HepG2 (cell line): ENCODE data around the gene CDCA5. TPM values are rescaled to one million over a fixed set of nuclear protein-coding genes. Genes with fewer than 3 reads are reported as not detected.

Source experiments
- ARNT2 ChIP-seq: sonication (generic); formaldehyde crosslinking; IDR thresholded peaks from 2 replicates; pipeline ENCODE4 v1.8.0; 2022; ENCODE audit warnings: mild to moderate bottlenecking, low read depth, missing genetic modification reagents, moderate library complexity
- ATAD3A ChIP-seq: sonication (generic); formaldehyde crosslinking; IDR thresholded peaks from 2 replicates; pipeline ENCODE4 v1.4.0; 2020; ENCODE audit warnings: missing genetic modification reagents
- ISX ChIP-seq: sonication (generic); formaldehyde crosslinking; conservative IDR thresholded peaks from 2 replicates; pipeline ENCODE4 v1.5.0; 2020; ENCODE audit warnings: missing genetic modification reagents
- MAZ ChIP-seq, 2 experiments: sonication (generic) in 1 of 2; formaldehyde crosslinking in 1 of 2; IDR thresholded peaks; 2 replicates each; pipeline versions ENCODE4 v1.5.0 to v1.6.1; 2012 to 2020; ENCODE audit warnings: low read depth in 2 of 2, mild to moderate bottlenecking in 2 of 2, borderline replicate concordance in 1 of 2, improper control_type of control experiment in 1 of 2, low read length in 1 of 2, missing genetic modification reagents in 1 of 2, moderate library complexity in 1 of 2
- MED8 ChIP-seq: sonication (generic); formaldehyde crosslinking; IDR thresholded peaks from 2 replicates; pipeline ENCODE4 v1.8.1; 2023; ENCODE audit warnings: mild to moderate bottlenecking, missing genetic modification reagents; ENCODE audit not compliant: insufficient replicate concordance
- NR1H2 ChIP-seq: sonication (generic); formaldehyde crosslinking; IDR thresholded peaks from 2 replicates; pipeline ENCODE4 v1.8.1; 2022; ENCODE audit warnings: low read depth, missing genetic modification reagents, borderline replicate concordance
- REXO4 ChIP-seq: sonication (generic); formaldehyde crosslinking; IDR thresholded peaks from 2 replicates; pipeline ENCODE4 v1.8.0; 2022; ENCODE audit warnings: missing genetic modification reagents, mild to moderate bottlenecking, borderline replicate concordance
- SRSF1 ChIP-seq: fragments of 200-400 bp; formaldehyde crosslinking; optimal IDR thresholded peaks from 2 replicates; pipeline ENCODE3; 2017; ENCODE audit warnings: mild to moderate bottlenecking, low read depth, low read length, moderate library complexity
- ZBTB42 ChIP-seq: sonication (generic); formaldehyde crosslinking; IDR thresholded peaks from 2 replicates; pipeline ENCODE4 v1.5.0; 2020; ENCODE audit warnings: mild to moderate bottlenecking, missing genetic modification reagents
- ZNF468 ChIP-seq: sonication (generic); formaldehyde crosslinking; IDR thresholded peaks from 2 replicates; pipeline ENCODE4 v1.8.0; 2022; ENCODE audit warnings: mild to moderate bottlenecking, moderate library complexity, missing genetic modification reagents
- ZNF496 ChIP-seq: sonication (generic); formaldehyde crosslinking; IDR thresholded peaks from 2 replicates; pipeline ENCODE4 v1.8.1; 2023; ENCODE audit warnings: mild to moderate bottlenecking, moderate library complexity, missing genetic modification reagents; ENCODE audit not compliant: insufficient replicate concordance
- ZNF558 ChIP-seq: sonication (generic); formaldehyde crosslinking; IDR thresholded peaks from 2 replicates; pipeline ENCODE4 v1.9.0; 2022; ENCODE audit warnings: mild to moderate bottlenecking, missing genetic modification reagents, borderline replicate concordance
- ZNF746 ChIP-seq: sonication (generic); formaldehyde crosslinking; IDR thresholded peaks from 2 replicates; pipeline ENCODE4 v1.8.0; 2022; ENCODE audit warnings: mild to moderate bottlenecking, missing genetic modification reagents
- ZNF883 ChIP-seq: sonication (generic); formaldehyde crosslinking; IDR thresholded peaks from 2 replicates; pipeline ENCODE4 v1.5.1; 2020; ENCODE audit warnings: mild to moderate bottlenecking, missing genetic modification reagents; ENCODE audit errors: not compliant biosample characterization
- polyA plus RNA-seq, 8 experiments: library from polyadenylated mRNA; depleted of rRNA in 3 of 8; stranded (reverse) in 7 of 8; unstranded in 1 of 8; fragments of >200 nt; fragmentation: Illumina TruSeq in 4 of 8; extraction: Trizol in 4 of 8; gene quantifications; 2 replicates each; pipeline versions ENCODE4 v1.2.1 to v1.2.3, GENCODE V29; 2011 to 2016; ENCODE audit warnings: low read depth in 4 of 8, missing spikeins in 1 of 8, mixed read lengths in 1 of 8; ENCODE audit not compliant: insufficient read depth in 1 of 8
- total RNA-seq, 5 experiments: library from RNA; depleted of rRNA; stranded (reverse); fragments of >200 nt; fragmentation: Illumina TruSeq; extraction: Trizol; gene quantifications; 2 replicates each; pipeline ENCODE4 v1.2.3, GENCODE V29; 2016; ENCODE audit warnings: low read depth in 1 of 5
- TF ChIP-seq, protein P1 (sequence below): sonication (generic); formaldehyde crosslinking; IDR thresholded peaks from 2 replicates; pipeline ENCODE4 v1.8.0; 2022; ENCODE audit warnings: mild to moderate bottlenecking, missing genetic modification reagents, moderate library complexity
- TF ChIP-seq, protein P2 (sequence below): sonication (generic); formaldehyde crosslinking; IDR thresholded peaks from 2 replicates; pipeline ENCODE4 v1.5.0; 2020; ENCODE audit warnings: mild to moderate bottlenecking, missing genetic modification reagents, moderate library complexity
- TF ChIP-seq, protein P3 (sequence below): sonication (generic); formaldehyde crosslinking; IDR thresholded peaks from one replicate; pipeline ENCODE4 v1.5.1; 2020; ENCODE audit warnings: mild to moderate bottlenecking, missing genetic modification reagents; ENCODE audit errors: not compliant biosample characterization

Gene CDCA5
- total and polyA plus RNA-seq, 2 of the 13 experiments (the other 11 are each of a cell fraction or from before 2014, with no cell fraction given): 13.5 to 50.6 TPM

DNA sequence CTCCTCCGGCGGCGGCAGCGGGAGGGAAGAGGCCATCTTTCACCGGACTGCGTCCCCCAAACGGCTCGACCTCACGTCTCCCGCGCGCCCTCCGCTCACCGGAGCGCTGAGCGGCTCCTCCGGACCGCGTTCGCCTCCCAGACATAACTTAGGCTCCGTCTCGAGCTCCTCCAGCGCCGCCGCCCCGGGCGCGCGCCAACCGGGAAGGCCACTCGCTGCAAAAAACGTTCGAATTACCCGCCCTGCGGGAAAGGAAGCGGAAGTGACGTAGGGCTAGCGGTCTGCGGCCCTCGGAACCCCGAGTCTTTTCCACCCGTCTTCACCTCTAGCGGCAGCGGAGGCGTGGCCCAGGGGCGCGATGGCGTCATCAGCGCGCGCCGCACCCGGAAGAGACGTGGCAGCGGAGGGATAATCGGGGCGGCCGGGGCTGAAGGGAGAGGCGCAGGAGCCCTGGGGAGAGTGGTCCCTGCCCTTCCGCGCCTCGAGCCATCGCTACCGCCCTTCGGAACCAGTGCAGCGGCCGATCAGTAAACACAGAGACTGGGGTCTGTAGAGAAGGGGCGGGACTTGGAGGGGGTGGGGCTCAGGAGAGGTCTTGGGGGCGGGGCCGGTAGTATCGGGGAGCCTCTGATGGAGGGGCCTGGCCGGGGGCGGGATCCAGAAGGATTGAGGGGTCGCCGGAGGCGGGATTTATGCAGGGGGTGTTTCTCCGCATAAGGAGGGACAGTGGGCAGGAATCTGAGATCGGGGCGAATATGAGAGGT lies at the start of gene CDCA5, which contains the start of gene ZFPL1 (continued):
- TF ChIP-seq ZNF558 (CRISPR knock-in tag) (peak; percentile 82), ZNF746 (CRISPR knock-in tag) (peak; percentile 37; the same call in 1 of the 2 replicates), SRSF1 (peak; percentile 80), ATAD3A (CRISPR knock-in tag) (no peak), MAZ (IDR thresholded peaks at IDR 0.05; ENCODE audit: borderline replicate concordance, low read depth, low read length) (peak; percentile 59; the same call in 1 of the 2 replicates), MAZ (CRISPR knock-in tag; IDR thresholded peaks at IDR 0.05; ENCODE audit: low read depth) (peak; percentile 71; the same call in 1 of the 2 replicates), ZBTB42 (CRISPR knock-in tag) (0 out of 2 replicates have a peak, but pooled peaks have one; percentile 41), ISX (no peak), ZNF468 (CRISPR knock-in tag) (no peak), NR1H2 (CRISPR knock-in tag) (no peak), ZNF496 (CRISPR knock-in tag) (no peak), ARNT2 (peak; percentile 95), REXO4 (no peak), ZNF883 (CRISPR knock-in tag) (no peak), MED8 (CRISPR knock-in tag) (no peak)
- TF ChIP-seq, protein P1, sequence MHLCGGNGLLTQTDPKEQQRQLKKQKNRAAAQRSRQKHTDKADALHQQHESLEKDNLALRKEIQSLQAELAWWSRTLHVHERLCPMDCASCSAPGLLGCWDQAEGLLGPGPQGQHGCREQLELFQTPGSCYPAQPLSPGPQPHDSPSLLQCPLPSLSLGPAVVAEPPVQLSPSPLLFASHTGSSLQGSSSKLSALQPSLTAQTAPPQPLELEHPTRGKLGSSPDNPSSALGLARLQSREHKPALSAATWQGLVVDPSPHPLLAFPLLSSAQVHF: peak; percentile 94
- TF ChIP-seq, protein P2, sequence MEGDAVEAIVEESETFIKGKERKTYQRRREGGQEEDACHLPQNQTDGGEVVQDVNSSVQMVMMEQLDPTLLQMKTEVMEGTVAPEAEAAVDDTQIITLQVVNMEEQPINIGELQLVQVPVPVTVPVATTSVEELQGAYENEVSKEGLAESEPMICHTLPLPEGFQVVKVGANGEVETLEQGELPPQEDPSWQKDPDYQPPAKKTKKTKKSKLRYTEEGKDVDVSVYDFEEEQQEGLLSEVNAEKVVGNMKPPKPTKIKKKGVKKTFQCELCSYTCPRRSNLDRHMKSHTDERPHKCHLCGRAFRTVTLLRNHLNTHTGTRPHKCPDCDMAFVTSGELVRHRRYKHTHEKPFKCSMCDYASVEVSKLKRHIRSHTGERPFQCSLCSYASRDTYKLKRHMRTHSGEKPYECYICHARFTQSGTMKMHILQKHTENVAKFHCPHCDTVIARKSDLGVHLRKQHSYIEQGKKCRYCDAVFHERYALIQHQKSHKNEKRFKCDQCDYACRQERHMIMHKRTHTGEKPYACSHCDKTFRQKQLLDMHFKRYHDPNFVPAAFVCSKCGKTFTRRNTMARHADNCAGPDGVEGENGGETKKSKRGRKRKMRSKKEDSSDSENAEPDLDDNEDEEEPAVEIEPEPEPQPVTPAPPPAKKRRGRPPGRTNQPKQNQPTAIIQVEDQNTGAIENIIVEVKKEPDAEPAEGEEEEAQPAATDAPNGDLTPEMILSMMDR (CRISPR knock-in tag): peak; percentile 32
- TF ChIP-seq, protein P3, sequence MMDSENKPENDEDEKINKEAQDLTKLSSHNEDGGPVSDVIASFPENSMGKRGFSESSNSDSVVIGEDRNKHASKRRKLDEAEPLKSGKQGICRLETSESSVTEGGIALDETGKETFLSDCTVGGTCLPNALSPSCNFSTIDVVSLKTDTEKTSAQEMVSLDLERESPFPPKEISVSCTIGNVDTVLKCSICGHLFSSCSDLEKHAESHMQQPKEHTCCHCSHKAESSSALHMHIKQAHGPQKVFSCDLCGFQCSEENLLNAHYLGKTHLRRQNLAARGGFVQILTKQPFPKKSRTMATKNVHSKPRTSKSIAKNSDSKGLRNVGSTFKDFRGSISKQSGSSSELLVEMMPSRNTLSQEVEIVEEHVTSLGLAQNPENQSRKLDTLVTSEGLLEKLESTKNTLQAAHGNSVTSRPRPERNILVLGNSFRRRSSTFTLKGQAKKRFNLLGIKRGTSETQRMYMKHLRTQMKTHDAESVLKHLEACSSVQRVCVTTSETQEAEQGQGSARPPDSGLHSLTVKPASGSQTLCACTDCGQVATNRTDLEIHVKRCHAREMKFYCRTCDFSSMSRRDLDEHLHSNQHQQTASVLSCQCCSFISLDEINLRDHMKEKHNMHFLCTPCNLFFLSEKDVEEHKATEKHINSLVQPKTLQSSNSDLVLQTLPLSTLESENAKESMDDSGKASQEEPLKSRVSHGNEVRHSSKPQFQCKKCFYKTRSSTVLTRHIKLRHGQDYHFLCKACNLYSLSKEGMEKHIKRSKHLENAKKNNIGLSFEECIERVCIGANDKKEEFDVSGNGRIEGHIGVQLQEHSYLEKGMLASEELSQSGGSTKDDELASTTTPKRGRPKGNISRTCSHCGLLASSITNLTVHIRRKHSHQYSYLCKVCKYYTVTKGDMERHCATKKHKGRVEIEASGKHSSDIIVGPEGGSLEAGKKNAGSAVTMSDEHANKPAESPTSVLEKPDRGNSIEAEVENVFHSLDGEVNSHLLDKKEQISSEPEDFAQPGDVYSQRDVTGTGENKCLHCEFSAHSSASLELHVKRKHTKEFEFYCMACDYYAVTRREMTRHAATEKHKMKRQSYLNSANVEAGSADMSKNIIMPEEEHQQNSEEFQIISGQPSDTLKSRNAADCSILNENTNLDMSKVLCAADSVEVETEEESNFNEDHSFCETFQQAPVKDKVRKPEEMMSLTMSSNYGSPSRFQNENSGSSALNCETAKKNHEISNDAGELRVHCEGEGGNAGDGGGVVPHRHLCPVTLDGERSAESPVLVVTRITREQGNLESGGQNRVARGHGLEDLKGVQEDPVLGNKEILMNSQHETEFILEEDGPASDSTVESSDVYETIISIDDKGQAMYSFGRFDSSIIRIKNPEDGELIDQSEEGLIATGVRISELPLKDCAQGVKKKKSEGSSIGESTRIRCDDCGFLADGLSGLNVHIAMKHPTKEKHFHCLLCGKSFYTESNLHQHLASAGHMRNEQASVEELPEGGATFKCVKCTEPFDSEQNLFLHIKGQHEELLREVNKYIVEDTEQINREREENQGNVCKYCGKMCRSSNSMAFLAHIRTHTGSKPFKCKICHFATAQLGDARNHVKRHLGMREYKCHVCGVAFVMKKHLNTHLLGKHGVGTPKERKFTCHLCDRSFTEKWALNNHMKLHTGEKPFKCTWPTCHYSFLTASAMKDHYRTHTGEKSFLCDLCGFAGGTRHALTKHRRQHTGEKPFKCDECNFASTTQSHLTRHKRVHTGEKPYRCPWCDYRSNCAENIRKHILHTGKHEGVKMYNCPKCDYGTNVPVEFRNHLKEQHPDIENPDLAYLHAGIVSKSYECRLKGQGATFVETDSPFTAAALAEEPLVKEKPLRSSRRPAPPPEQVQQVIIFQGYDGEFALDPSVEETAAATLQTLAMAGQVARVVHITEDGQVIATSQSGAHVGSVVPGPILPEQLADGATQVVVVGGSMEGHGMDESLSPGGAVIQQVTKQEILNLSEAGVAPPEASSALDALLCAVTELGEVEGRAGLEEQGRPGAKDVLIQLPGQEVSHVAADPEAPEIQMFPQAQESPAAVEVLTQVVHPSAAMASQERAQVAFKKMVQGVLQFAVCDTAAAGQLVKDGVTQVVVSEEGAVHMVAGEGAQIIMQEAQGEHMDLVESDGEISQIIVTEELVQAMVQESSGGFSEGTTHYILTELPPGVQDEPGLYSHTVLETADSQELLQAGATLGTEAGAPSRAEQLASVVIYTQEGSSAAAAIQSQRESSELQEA (CRISPR knock-in tag): no peak
